Lower leg skin (tissue), 4 donors: ENCODE data around the gene POLR3G. TPM values are rescaled to one million over a fixed set of nuclear protein-coding genes. Genes with fewer than 3 reads are reported as not detected.

ENCODE experiments used
- DNase-seq, 2 donors: peaks; one replicate each; pipeline ENCODE4 v3.0.0-alpha.2; 2019; ENCODE audit warnings: low spot score in 2 of 2
- H3K4me3 ChIP-seq: fragments of 200-600 bp; sonication (generic); 2 replicates; pipeline ENCODE4 v1.5.1; 2017; ENCODE audit warnings: mild to moderate bottlenecking, low read depth; ENCODE audit not compliant: poor library complexity, severe bottlenecking
- CTCF ChIP-seq, 3 donors: fragments of 450-650 bp; IDR thresholded peaks; one replicate each; pipeline ENCODE4 v1.5.1; 2016; ENCODE audit warnings: antibody characterized with exemption in 3 of 3, mild to moderate bottlenecking in 3 of 3, moderate library complexity in 2 of 3
- POLR2A ChIP-seq, 2 donors: fragments of 450-650 bp; IDR thresholded peaks; one replicate each; pipeline ENCODE4 v1.6.1; 2016 to 2017; ENCODE audit warnings: antibody characterized with exemption in 2 of 2, mild to moderate bottlenecking in 1 of 2, moderate library complexity in 1 of 2
- WGBS, 2 donors: methylation state at CpG; one replicate each; pipeline ENCODE4 v1.1.5; 2018; 5-methylcytosine and 5-hydroxymethylcytosine counted together
- intact Hi-C: fragments of 100-400 bp; cut with DNase I; formaldehyde crosslinking; loops from one replicate; pipeline ENCODE4 v1.15.0; 2023; ENCODE audit warnings: low total_unique reads
- total RNA-seq, 4 donors: library from RNA; depleted of rRNA; stranded (reverse); fragments of >200 nt; gene quantifications; one replicate each; pipeline ENCODE4 v1.1.0, GENCODE V29; 2016

POLR3G gene
- total RNA-seq, result 1 to 10 TPM in 3 of 4 donors, under 1 TPM in 1; 0.96 to 5.6 (median 1.7) TPM

- peak; percentile 90 to 98 for DNase-seq
- 0 to 2% methylated on average over 24 to 56 of the region's 73 CpGs for WGBS, 2 donors
- intact Hi-C loops, result no loop called here
- H3K4me3 ChIP-seq, result peak within 1 kb of the TSS; percentile 88
- no peak for TF ChIP-seq POLR2A (IDR thresholded peaks at IDR 0.05)
- TF ChIP-seq CTCF (IDR thresholded peaks at IDR 0.05), result no peak
Measured at GRCh38 chr5:90474235-90475107, at the start of gene POLR3G, which contains the start of gene MBLAC2. POLR3G (plus strand) TSS chr5:90474864; CDS start chr5:90485568, 10,704 bp downstream. MBLAC2 (minus strand) TSS chr5:90474771; CDS start chr5:90474292, 479 bp downstream.

- no peak overlapping the region for H3K4me3 ChIP-seq
- intact Hi-C loops, result loop anchor here (10.0 kb wide), 1 partner anchor 101 kb away; no protein-coding TSS in a partner anchor
- TF ChIP-seq CTCF (IDR thresholded peaks at IDR 0.05), result no peak
- TF ChIP-seq POLR2A (IDR thresholded peaks at IDR 0.05), result no peak
- no peak for DNase-seq
- 72 to 80% methylated on average over 5 of the region's 5 CpGs for WGBS, 2 donors
Measured at GRCh38 chr5:90434116-90434714, 40.4 kb upstream of the POLR3G start.

- no peak for TF ChIP-seq POLR2A (IDR thresholded peaks at IDR 0.05)
- TF ChIP-seq CTCF (IDR thresholded peaks at IDR 0.05), result no peak
- DNase-seq, result no peak
- H3K4me3 ChIP-seq, result no peak overlapping the region
- intact Hi-C loops, result loop anchor here (10.0 kb wide), 1 partner anchor 97 kb away; no protein-coding TSS in a partner anchor
Measured at GRCh38 chr5:90437663-90438062, 37.0 kb upstream of the POLR3G start.

- intact Hi-C loops, result loop anchor here (10.0 kb wide), 1 partner anchor 97 kb away; no protein-coding TSS in a partner anchor
- no peak for DNase-seq
Measured at GRCh38 chr5:90438100-90438499, 36.6 kb upstream of the POLR3G start.

GRCh38 chr5:90440644-90441043 is 34.0 kb upstream of the POLR3G start:
- WGBS, 2 donors, result 46 to 51% methylated on average over 2 of the region's 2 CpGs
- intact Hi-C loops, result no loop called here
- no peak for DNase-seq
- H3K4me3 ChIP-seq, result no peak overlapping the region
- no peak for TF ChIP-seq CTCF (IDR thresholded peaks at IDR 0.05)
- no peak for TF ChIP-seq POLR2A (IDR thresholded peaks at IDR 0.05)

More at GRCh38 chr5:90438100-90438499, 36.6 kb upstream of the POLR3G start:
- TF ChIP-seq POLR2A (IDR thresholded peaks at IDR 0.05), result no peak
- no peak for TF ChIP-seq CTCF (IDR thresholded peaks at IDR 0.05)
- 34 to 44% methylated on average over 1 of the region's 1 CpG for WGBS, 2 donors
- no peak overlapping the region for H3K4me3 ChIP-seq
